IPS DF 4.7 (cell line): ENCODE results near the gene AIMP2.
"Not testable (repeated sequence)": the region's sequence is repeated elsewhere in the genome, so short reads cannot be mapped to it uniquely, and the experiment has no call there.

Source experiments
- DNase-seq: peaks from one replicate; pipeline ENCODE4 v3.0.0-alpha.2; 2013; ENCODE audit warnings: low spot score; ENCODE audit errors: extremely low read depth

AIMP2 gene

DNA sequence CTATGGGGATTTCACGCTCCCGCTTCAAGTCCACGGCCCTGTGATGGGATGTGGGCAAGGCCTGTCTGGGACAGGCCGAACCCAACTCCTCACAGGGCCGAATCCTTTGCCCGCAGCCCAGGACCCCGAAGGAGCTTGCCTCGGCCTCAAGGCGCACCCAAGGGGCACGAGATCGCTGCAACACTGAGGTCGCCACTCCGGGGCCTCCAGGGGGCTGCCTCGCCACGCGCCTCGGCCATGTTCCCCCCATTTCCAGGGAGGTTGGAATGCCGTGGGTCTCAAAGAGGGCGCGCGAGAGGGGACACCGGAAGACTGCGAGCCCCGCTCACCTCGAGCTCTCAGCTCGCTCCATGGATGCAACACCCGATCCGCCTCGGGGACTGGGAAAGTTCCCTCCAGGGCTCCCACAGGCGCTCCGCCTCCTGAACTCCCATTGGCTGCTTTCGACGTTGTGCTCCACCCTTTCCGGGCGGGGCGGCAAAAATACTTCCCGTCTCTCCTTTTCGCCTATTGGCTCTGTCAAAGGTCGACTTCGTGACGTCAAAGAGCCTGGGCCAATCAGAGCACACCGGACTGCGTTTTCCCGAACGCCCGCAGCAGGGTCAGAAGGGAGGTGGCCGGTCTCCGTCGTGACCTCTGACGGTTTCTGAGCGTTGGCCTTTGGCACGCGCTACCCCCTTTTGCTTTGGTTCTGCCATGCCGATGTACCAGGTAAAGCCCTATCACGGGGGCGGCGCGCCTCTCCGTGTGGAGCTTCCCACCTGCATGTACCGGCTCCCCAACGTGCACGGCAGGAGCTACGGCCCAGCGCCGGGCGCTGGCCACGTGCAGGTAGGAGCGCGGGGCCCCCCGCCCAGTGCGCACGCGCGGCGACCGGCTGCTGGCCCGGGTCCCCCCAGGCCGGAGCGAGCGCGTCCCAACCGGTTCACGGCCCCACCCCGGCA, at the start of gene AIMP2, which contains the start of gene PMS2:
Gene AIMP2, plus strand, starts transcription at position 605 of the 944 bp plus-strand sequence. Its CDS starts 92 bp downstream, at position 697.
Gene PMS2, minus strand, starts transcription at position 382 of the 944 bp plus-strand sequence. Its CDS starts 30 bp downstream, at position 352.
- peak; percentile 99 for DNase-seq

GRCh38 chr7:5963205-5963604, 45.9 kb upstream of the AIMP2 start:
- DNase-seq, result not testable (repeated sequence)

GRCh38 chr7:5963810-5964209, 45.3 kb upstream of the AIMP2 start:
- DNase-seq, result not testable (repeated sequence)

DNA sequence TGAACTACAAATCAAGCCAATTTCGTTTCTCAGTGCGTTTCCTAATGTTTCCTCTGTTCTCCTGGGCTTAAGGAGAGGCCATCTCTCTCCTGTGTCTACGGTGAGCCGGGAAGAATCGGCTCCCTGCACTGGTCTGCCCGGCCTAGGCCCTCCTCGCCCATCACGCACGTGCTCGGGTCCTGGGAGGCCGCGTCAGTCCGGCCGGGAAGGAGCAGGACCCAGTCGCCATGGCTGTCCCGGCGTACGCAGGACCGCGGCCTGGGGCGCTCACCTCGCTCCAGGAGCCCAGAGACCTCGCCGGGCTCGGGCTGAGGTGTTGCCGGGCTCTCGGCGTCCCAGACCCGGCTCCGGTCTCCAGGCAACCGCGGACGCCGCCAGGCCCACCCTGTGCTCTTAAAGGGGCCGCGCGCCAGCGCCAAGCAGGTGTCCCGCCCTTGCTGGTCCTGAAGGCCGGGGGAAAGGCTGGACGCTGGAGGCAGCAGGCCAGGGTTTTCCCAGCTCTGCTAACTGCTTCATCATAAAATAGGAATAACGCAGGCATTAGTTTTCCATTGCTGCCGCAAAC, 38.6 kb upstream of the AIMP2 start, which contains the start of gene RSPH10B:
Gene RSPH10B, minus strand, starts transcription at position 343 of the 565 bp plus-strand sequence. CDS start 3,573 bp downstream, outside the sequence.
- DNase-seq, result not testable (repeated sequence)

- DNase-seq, result not testable (repeated sequence)
Measured at GRCh38 chr7:5973580-5973979, 35.5 kb upstream of the AIMP2 start.

GRCh38 chr7:5979680-5980314, 29.3 kb upstream of the AIMP2 start:
- not testable (repeated sequence) for DNase-seq

- not testable (repeated sequence) for DNase-seq
Measured at GRCh38 chr7:5987061-5987460, 22.0 kb upstream of the AIMP2 start.

DNA sequence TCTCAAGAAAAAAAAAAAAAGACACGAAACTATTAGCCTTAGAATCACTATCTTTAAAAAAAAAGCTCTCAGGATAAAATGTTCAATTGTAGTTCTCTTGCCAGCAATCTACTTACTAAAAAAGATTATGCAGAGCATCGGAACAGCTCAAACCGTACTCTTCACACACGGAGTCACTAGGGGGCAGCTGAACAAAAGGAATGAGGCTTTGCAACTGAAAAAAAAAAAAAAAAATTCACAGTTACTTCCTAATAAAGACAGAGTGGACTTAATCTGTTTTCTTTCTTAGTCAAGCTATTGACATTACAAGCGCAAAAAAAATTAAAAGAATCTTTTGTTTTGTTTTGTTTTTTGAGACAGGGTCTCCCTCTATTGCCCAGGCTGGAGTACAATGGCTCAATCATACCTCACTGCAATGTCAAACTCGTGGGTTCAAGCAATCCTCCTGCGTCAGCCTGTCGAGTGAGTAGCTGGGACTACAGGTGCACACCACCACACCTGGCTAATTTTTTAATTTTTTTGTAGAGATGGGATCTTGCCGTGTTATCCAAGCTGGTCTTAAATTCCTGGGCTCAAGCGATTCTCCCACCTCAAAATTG, 11.8 kb upstream of the AIMP2 start:
- DNase-seq, result no peak

DNA sequence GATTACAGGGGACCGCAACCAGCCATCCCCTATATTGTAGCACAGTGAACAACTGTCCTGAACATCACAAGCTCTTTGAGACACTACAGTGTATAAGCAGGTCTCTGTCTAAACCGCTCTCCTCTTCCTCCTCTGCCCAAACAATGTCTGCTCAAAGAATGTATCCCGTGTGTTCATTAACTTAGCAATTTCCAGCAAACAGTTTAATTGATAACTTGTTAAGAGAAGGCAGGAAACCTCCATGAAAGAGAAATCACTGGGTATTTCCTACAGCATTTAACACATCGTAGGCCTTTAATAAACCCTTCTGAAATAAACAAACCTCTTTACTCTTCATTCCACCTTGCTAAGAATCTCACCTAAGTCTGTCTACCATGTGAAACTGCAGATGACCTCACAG, 1.7 kb upstream of the AIMP2 start:
- DNase-seq, result no peak

DNA sequence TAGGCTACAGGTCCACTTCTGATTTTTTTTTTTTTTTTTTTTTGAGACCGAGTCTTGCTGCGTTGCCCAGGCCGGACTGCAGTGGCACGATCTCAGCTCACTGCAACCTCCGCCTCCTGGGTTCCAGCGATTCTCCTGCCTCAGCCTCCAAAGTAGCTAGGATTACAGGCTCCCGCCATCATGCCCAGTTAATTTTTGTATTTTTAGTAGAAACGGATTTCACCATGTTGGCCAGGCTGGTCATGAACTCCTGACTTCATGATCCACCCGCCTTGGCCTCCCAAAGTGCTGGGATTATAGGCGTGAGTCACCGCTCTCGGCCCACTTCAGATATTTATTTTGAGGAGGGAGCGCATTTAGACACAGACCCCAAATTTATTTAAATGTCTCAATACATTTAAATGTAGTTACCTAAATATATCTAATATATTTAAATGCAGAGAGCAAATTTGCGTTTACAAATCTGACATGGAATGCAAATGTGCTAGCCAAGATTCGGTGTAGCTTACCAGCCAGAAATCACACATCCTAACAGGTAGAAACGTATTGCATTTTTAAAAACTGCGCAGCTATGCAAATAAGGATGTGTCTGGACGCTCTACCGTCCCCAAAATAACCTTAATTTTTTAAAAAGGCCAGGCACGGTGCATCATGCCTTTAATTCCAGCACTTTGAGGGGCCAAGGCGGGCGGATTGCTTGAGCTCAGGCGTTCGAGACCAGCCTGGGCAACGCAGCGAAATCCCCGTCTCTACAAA, 1.1 kb upstream of the AIMP2 start:
- not testable (repeated sequence) for DNase-seq

DNA sequence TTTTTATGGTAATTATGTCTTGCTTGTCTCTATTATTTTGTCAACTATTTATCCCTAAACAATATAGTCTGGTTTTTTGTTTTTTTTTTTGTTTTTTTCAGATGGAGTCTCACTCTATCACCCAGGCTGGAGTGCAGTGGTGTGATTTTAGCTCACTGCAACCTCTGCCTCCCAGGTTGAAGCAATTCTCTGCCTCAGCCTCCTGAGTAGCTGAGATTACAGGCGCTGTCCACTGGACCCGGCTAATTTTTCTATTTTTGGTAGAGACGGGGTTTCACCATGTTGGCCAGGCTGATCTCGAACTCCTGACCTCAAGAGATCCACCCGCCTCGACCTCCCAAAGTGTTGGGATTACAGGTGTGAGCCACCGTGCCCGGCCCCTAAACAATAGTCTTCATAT, 1.3 kb downstream of the AIMP2 start:
- not testable (repeated sequence) for DNase-seq

DNA sequence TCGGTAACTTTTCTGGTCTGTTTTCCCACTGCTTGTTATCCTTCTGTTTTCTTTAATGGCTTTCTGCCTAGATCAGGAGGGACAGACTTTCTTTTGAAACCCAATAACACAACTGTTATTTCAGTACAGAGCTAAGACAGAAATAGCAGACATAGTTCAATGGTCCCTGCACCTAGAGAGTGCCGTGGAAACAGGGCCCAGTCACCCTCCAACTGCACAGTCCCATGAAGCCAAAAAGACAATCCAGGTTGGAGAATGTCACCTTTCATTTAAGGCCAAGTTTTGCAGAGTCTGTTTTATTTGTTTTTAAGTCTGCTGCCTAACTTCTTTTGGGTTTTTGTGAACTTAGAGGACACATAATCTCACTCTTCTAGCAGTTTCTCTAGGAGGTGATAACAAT, 2.5 kb downstream of the AIMP2 start:
- no peak for DNase-seq

DNA sequence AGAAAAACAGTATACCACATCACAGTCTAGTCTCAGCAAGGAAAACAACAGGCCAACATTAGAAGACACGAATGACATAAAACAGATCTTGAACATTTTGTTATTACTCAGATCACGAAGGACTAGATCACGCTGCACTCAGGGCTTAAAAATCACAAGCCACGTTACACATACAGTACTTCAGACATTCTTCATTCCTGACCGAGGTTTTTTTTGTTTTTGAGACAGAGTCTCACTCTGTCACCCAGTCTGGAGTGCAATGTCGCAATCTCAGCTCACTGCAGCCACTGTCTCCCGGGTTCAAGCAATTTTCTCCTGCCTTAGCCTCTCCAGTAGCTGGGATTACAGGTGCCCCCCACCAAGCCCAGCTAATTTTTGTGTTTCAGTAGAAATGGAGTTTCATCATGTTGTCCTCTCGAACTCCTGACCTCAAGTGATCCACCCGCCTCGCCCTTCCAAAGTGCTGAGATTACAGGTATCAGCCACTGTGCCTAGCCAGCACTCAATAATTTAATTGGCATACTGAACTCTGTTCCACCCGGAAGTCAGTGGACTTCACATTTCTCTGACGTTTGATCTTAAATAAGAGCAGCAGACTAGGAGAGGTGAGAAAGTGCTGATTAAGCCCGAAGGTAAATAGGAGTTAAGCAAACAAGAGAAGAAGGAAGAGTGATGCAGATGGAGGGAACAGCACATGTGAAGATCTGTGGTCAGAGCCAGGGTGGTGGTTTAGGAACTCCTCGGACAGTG, 3.5 kb downstream of the AIMP2 start:
- DNase-seq, result no peak

DNA sequence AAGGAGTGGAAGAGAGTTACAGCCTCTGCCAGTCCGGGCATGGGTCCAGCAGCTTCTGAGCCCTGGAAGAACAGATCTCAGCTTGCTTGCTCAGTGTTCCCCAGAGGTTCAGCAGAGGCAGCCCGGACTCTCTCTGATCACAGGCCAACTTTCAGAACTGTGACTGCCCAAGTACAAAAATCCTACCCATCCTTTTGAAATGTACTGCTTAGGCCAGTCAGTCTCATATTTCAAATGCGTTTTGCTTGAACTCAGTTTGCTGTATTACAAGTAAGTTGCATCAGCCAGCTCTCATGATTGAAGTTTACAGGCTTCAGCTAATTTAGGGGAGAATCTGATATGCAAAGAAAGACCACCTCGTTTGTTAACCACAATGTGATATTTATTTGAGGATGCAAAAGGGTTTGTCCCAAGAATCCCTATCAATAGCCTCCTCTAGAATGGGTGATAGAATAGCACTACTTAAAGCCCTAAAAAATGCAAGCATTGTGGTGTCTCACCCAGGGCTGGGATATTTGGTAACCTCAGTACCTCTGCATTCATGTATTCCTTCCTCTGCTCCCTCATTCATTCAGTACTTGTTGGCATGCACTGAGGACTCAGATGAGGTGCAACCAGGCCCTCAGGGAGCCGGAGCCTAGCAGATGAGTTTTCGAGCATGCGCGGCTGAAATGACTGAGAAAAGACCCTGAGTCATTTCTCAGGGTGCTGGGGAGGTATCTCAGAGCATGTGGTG, 7.0 kb downstream of the AIMP2 start:
- DNase-seq, result no peak

- DNase-seq, result no peak
Measured at GRCh38 chr7:6016653-6016966, 7.5 kb downstream of the AIMP2 start.

- DNase-seq, result no peak
Measured at GRCh38 chr7:6020371-6021286, 11.6 kb downstream of the AIMP2 start.

DNA sequence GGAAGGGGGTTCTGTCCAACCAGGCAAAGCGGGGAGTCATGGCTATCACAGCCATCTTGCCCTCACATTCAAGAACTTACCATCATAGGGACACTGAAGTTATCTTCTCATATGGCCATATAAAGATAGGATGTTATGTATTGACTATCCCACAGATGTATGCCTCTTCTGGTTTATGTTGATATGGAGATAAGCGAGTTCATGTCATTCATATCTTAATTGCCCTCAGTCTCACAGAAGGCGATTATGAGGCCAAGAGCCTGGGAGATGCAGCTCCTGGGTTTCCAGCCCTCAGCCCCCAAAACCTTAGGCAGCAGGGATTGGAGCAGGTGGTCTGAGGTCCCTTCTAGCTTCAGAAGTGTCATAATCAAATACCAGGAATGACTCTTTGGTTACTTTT, 13.6 kb downstream of the AIMP2 start:
- no peak for DNase-seq

DNA sequence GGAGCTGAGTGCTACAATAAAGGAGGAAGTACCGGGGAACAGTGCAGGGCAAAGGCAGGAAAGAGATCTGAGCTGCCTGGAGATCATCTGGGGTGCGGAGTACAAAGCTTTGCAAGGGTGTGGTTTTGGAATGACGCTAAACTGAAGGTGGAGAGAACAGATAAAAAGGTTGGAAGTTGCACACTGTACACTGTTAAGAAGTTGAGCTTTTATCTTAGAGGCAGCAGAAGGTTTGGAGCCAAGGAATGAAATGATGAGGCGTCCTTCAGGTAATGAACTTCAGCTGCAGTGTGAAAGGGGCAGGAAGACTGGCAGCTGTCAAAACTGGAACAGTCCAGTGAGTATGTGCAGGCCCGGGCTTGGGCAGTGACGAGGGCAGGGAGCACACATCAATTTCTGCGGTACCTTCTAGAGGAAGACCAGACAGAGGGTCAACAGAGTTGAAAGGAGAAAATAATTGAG, 14.9 kb downstream of the AIMP2 start:
- DNase-seq, result no peak
